GM20000 (cell line): ENCODE results near the gene FERMT2.

Source experiments
- DNase-seq: peaks from one replicate; pipeline ENCODE4 v3.0.0; 2012; ENCODE audit warnings: low spot score
- CTCF ChIP-seq: IDR thresholded peaks from 2 replicates; pipeline ENCODE4 v1.5.1; 2012; ENCODE audit warnings: mild to moderate bottlenecking, control low read depth; ENCODE audit errors: extremely low read depth, missing control alignments

FERMT2 gene

GRCh38 chr14:52901357-52901980 lies 49.4 kb downstream of the FERMT2 start:
- no peak for DNase-seq
- no peak for TF ChIP-seq CTCF

GRCh38 chr14:52900731-52901130 lies 50.1 kb downstream of the FERMT2 start:
- DNase-seq, result no peak
- TF ChIP-seq CTCF, result no peak

- DNase-seq, result no peak
- no peak for TF ChIP-seq CTCF
Measured at GRCh38 chr14:52898496-52898895, 52.4 kb downstream of the FERMT2 start.

GRCh38 chr14:52895000-52895399 lies 55.9 kb downstream of the FERMT2 start:
- no peak for TF ChIP-seq CTCF
- peak; percentile 11 for DNase-seq

- no peak for TF ChIP-seq CTCF
- DNase-seq, result no peak
Measured at GRCh38 chr14:52891800-52892199, 59.0 kb downstream of the FERMT2 start.

GRCh38 chr14:52888839-52889838 lies 61.7 kb downstream of the FERMT2 start:
- DNase-seq, result no peak
- TF ChIP-seq CTCF, result no peak

- TF ChIP-seq CTCF, result no peak
- DNase-seq, result no peak
Measured at GRCh38 chr14:52888159-52888558, 62.7 kb downstream of the FERMT2 start.
